Parathyroid adenoma (tissue), 2 donors: ENCODE data around the gene LCT.

ENCODE experiments used
- H2AFZ ChIP-seq: fragments of 300-600 bp; sonication (generic); one replicate; pipeline ENCODE4 v1.7.0; 2017; ENCODE audit warnings: antibody characterized with exemption, mild to moderate bottlenecking
- H3K27ac ChIP-seq: fragments of 300-600 bp; sonication (generic); one replicate; pipeline ENCODE4 v1.7.0; 2017
- H3K27me3 ChIP-seq: fragments of 300-600 bp; sonication (generic); one replicate; pipeline ENCODE4 v1.7.0; 2017; ENCODE audit warnings: low read length; ENCODE audit not compliant: control insufficient read depth, insufficient read depth
- H3K36me3 ChIP-seq: fragments of 300-600 bp; sonication (generic); one replicate; pipeline ENCODE4 v1.7.0; 2017; ENCODE audit warnings: low read length; ENCODE audit not compliant: control insufficient read depth, insufficient read depth
- H3K4me1 ChIP-seq: fragments of 300-600 bp; sonication (generic); one replicate; pipeline ENCODE4 v1.7.0; 2017; ENCODE audit warnings: control low read depth
- H3K4me2 ChIP-seq: fragments of 300-600 bp; sonication (generic); one replicate; pipeline ENCODE4 v1.7.0; 2017; ENCODE audit warnings: low read length
- H3K4me3 ChIP-seq: fragments of 300-600 bp; sonication (generic); one replicate; pipeline ENCODE4 v1.7.0; 2017; ENCODE audit warnings: low read depth, low read length
- H3K79me2 ChIP-seq: fragments of 300-600 bp; sonication (generic); one replicate; pipeline ENCODE4 v1.7.0; 2017; ENCODE audit warnings: control low read depth
- H3K9ac ChIP-seq: fragments of 300-600 bp; sonication (generic); one replicate; pipeline ENCODE4 v1.7.0; 2017; ENCODE audit warnings: mild to moderate bottlenecking
- H3K9me3 ChIP-seq: fragments of 300-600 bp; sonication (generic); one replicate; pipeline ENCODE4 v1.7.0; 2017; ENCODE audit warnings: low read length; ENCODE audit not compliant: control insufficient read depth
- CTCF ChIP-seq: fragments of 300-600 bp; sonication (generic); IDR thresholded peaks from one replicate; pipeline ENCODE4 v1.7.0; 2017; ENCODE audit warnings: antibody characterized with exemption, mild to moderate bottlenecking
- donor health status: primary hyperparathyroidism.

The LCT gene

DNA sequence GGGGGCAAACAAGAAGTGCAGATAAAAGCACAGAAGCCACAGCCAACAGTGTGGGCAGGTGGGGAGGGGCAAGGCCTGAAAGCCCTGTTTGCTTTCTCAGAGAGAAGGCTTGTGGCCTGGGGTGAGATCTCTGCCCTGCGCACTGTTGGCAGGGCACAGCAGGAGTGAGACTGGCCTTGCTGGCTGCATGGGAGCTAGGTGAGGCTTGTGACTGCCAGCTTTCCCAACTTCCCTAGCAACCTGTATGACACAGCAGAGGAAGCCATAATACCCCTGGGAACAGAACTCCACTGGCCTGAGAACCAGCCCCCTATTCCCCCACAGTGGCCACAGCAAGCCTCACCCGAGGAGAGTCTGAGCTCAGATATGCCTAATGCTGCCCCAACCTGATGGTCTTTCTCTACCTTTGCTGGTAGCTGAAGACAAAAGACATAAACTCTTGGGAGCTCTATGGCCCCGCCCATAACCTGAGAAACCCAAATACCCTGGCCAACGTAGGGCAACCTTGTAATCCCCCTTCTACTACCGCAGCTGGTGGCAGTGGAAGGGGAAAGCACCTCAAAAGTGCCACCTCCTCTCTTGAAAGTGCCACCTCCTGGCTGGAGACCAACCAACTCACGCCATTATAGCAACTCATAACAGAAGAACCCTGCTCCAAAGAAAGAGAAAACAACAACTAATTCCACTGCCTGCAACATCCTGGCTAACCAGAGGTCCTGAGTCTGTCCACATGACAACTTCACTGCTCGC lies 44.4 kb downstream of the LCT start:
- Histone ChIP-seq H2AFZ (no peak overlapping the region), H3K79me2 (no peaks in the 10 kb centered on the region), H3K4me1 (peaks cover 4% of the 10 kb centered on the region), H3K9ac (no peak overlapping the region), H3K36me3 (no peaks in the 10 kb centered on the region), H3K27ac (no peak overlapping the region), H3K4me2 (no peak overlapping the region), H3K4me3 (no peak overlapping the region), H3K9me3 (no peaks in the 10 kb centered on the region), H3K27me3 (no peaks in the 10 kb centered on the region)
- TF ChIP-seq CTCF = no peak

DNA sequence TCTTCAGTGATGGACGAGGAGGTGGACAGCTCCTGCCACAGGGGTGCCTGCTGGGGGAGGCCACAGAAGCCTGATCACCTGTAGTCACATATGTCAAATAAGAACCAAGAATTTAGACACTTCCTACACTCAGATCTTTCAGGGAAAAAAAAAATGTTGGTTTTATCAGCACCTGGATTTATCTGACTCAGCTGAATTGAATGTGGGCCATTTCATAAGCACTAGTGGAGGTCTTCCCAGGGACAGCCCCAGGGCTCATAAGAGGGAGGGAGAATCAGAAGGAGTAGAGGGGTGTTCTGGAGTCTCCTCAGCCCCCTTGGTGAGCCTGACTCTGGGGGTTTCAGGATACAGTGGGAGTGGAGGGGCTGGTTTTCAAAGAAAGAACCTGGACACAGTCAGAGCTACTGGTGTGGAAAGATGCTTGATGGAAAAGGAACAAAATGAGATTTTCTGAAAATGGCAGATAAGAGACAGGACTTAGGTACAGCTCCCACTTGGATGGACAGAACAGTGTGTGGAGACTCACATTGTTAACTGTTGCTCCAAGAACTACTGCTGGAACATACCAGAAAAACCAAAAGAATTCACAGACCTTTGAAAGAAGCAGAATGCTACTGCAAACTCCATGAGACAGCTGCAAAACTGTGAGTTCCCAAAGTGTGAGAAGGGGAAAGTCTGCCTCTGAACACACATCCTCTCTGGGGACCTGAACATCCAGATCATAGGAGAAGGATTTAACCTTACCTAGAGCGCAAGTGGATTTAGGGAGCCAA lies 45.4 kb downstream of the LCT start:
- H3K36me3 ChIP-seq = no peaks in the 10 kb centered on the region
- no peak overlapping the region for H3K4me2 ChIP-seq
- TF ChIP-seq CTCF = no peak
- H3K27me3 ChIP-seq = no peaks in the 10 kb centered on the region
- H3K27ac ChIP-seq = no peak overlapping the region
- no peaks in the 10 kb centered on the region for H3K9me3 ChIP-seq
- no peak overlapping the region for H2AFZ ChIP-seq
- H3K9ac ChIP-seq = no peak overlapping the region
- H3K79me2 ChIP-seq = no peaks in the 10 kb centered on the region
- peaks cover 4% of the 10 kb centered on the region for H3K4me1 ChIP-seq
- H3K4me3 ChIP-seq = no peak overlapping the region

- Histone ChIP-seq H2AFZ (no peak overlapping the region), H3K4me2 (no peak overlapping the region), H3K4me1 (peaks cover 4% of the 10 kb centered on the region), H3K79me2 (no peaks in the 10 kb centered on the region), H3K9me3 (no peaks in the 10 kb centered on the region), H3K36me3 (no peaks in the 10 kb centered on the region), H3K27me3 (no peaks in the 10 kb centered on the region), H3K9ac (no peak overlapping the region), H3K27ac (no peak overlapping the region), H3K4me3 (no peak overlapping the region)
- no peak for TF ChIP-seq CTCF
These were observed 46.6 kb downstream of the LCT start for GRCh38 chr2:135790423-135790822.

DNA sequence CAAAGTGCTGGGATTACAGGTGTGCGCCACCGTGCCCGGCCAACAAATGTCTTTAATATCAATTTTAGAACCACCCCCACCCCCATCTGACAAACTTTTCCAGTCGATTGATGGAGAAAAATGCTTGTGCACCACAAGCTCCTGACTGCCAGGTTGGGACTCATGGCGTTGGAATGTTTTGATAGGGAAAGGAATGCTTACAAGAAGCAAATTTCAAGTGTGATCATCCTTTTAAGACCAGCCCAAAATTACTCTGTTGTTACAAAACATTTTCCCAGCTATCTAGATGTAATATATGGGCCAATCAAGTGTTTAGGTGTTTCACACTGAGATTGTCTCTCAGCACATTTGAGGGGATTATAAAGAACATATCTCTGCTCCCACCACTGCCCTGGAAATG lies 50.2 kb downstream of the LCT start:
- TF ChIP-seq CTCF = no peak
- Histone ChIP-seq H3K9me3 (no peaks in the 10 kb centered on the region), H3K27me3 (no peaks in the 10 kb centered on the region), H3K4me3 (no peak overlapping the region), H3K4me1 (peaks cover 4% of the 10 kb centered on the region), H3K27ac (no peak overlapping the region), H3K4me2 (no peak overlapping the region), H3K9ac (no peak overlapping the region), H3K79me2 (no peaks in the 10 kb centered on the region), H3K36me3 (no peaks in the 10 kb centered on the region), H2AFZ (no peak overlapping the region)
